ENCODE results near the gene TSPO2.

GRCh38 chr6:41054511-41054910 is 12.2 kb downstream of the TSPO2 start:
- TF ChIP-seq CTCF (IDR thresholded peaks at IDR 0.05; ENCODE audit: insufficient read depth, low read length, poor library complexity, severe bottlenecking) (no peak), EZH2phosphoT487 (conservative IDR thresholded peaks at IDR 0.05; ENCODE audit: low read length) (no peak)
